ENCODE results near the gene P2RY14.

The P2RY14 gene

DNA sequence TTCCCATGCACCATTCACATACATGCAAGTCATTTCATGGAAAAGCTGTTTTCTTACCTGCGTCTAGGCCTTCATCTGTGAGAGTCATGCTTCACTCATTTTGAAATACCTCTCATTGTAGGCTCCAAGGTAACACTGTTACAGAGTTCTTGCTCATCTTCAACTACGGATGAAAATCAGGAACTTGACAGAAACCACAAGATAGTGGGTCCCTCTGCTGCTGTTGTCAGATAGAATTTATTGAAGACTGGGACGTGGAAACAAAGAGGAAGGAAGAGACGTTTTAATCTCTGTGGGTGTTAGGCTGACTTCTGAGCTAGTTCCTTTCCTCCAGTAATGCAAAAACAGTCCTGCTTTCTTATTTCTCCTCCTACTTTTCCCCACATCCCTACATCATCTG lies at the start of gene P2RY14:
TSS of gene P2RY14 (minus strand) at position 313 of the 400 bp plus-strand sequence. CDS start 64,226 bp downstream, outside the sequence.
- no peak for DNase-seq (ENCODE audit: low read depth)
- no peak within 1 kb of the TSS for H3K4me3 ChIP-seq (ENCODE audit: low read depth, low read length)

DNA sequence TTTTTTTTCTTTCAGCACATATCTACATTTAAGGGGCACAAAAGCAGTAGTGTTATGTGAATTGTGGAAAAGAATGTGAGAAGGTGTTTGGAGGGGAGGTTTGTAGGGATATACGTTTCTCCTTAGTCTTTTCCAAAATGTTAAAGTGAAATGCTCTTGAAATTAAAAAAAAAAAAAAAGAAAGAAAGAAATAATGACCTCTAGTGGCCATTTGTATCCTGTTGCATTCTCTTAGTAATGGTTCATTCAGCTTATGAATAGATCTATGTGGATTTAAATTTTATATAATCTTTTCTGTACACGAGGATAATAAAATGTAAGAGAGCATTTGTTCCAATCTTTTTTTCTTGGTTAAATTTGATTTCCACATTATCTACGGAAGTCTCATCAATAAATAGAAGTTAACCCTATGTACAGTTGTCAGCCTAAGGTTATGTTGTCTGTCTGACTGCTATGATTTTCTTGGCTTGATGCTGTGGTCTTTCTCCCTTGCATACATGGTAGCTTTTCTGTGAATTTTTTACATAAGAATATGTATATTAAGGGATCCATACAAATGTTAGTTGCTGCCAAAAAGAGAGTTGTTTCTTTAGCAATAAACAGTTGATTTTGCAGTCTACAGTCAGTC lies 49.3 kb upstream of the P2RY14 start:
- DNase-seq (ENCODE audit: low read depth): no peak
- H3K4me3 ChIP-seq (ENCODE audit: low read depth, low read length): no peak overlapping the region

DNA sequence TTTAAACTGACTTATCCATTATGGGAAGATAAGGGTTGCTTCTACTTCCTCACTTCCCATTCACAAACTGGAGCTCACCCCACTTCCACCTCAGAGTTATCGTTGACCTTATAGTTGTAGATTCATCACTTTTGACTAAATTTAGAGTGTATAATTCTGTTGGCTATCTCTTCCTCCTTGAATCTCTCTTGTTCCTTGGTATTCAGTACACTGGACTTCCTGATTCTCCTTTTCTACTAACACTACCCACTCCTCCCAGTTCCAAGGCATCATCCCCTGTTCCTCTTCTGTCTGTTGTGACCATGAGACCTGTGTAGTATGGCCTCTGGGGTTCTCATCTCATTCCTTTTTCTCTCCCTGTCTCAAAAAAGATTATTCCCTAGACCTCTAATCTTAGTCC lies 44.2 kb upstream of the P2RY14 start:
- no peak for DNase-seq (ENCODE audit: low read depth)
- no peak overlapping the region for H3K4me3 ChIP-seq (ENCODE audit: low read depth, low read length)

DNA sequence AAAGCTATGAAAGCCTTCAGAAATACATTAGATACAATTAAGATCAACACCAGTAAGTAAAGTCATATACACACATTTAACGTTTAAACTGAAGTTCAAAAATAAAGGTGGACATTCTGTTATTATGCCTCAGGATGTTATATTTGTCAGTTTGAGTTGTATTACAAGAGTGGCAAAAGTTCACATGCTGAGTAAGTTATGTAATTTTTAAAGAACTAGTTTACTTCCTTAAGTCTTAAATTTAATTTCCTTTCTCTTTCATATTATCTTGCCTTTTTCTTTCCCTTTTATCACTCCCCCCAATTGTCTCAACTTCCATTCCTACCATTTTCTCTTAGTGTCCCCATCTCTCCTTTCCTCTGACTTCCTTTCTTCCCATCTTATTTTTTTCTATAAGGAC lies 43.2 kb upstream of the P2RY14 start:
- no peak overlapping the region for H3K4me3 ChIP-seq (ENCODE audit: low read depth, low read length)
- no peak for DNase-seq (ENCODE audit: low read depth)

DNA sequence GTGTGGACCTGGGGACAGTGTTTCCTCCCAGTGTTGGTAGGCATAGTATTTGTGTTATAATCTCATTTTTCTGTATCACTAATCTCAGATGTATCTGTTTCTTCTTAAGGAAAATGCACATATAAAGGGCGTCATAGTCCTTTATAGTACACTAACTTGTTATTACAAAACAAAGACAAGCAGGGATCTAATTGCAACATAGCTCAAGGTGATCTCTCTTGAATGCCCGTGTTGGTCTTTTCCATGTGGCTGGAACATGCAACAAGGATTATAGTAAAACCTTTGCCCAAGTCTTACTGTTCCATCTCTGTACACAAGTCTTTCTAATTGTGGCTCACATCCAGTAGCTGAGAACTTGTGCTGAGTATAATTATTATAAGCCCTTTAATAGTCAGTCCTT lies 41.8 kb upstream of the P2RY14 start:
- DNase-seq (ENCODE audit: low read depth): no peak
- H3K4me3 ChIP-seq (ENCODE audit: low read depth, low read length): no peak overlapping the region

DNA sequence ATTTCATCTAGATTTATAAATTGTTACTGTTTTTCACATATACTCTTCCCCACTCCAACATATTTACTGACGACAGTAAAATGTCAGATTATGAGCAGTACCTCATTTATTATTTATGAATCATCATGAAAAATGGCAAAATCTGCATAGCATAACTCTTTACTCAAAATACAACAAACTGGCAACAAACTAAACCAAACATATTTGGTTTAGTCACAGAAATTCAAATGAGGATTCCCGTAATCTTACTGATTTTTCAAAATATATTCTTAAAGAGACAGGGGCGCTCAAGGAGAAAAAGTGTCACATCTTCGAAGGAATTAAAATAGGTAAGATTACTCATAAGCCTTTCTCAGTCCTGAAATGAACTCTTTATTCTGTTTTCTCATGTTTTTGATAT lies 41.3 kb upstream of the P2RY14 start:
- H3K4me3 ChIP-seq (ENCODE audit: low read depth, low read length): no peak overlapping the region
- no peak for DNase-seq (ENCODE audit: low read depth)

DNA sequence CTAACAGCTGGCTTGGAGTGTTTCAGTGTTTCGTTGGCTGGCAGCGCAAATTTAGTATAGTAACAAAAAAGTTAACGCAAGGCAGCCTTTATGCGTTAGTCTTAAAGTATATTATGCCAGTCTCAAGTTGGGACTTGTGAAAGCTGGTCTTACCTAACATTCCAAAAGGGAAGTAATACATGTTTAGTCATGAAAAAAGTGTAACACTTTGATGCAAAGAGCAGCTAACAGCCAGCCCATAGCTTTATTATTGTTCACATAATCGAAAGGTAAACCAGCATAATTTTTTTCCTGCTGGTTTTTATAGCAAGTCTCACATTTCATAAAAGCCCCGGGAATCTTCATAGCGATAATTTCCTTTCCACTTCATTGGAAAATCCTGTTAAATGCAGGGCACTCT lies 40.6 kb upstream of the P2RY14 start:
- DNase-seq (ENCODE audit: low read depth): no peak
- no peak overlapping the region for H3K4me3 ChIP-seq (ENCODE audit: low read depth, low read length)

DNA sequence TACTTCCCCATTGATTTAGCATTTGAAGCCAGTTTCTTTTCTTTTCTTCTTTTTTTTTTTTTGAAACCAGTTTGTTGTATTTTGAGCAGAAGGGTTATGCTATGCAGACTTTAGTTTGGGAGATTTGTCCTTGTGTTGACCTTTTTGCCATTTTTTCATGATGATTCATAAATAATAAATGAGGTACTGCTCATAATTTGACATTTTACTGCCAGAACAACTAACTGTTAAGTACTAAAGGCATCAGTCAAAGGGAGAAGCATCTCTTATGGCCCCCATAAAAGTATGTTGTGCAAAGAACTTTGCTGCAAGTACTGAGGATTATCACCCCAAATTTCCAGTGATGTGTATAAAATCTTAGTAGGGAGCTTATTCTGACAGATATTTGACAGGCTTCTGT lies 40.0 kb upstream of the P2RY14 start:
- H3K4me3 ChIP-seq (ENCODE audit: low read depth, low read length): no peak overlapping the region
- no peak for DNase-seq (ENCODE audit: low read depth)

DNA sequence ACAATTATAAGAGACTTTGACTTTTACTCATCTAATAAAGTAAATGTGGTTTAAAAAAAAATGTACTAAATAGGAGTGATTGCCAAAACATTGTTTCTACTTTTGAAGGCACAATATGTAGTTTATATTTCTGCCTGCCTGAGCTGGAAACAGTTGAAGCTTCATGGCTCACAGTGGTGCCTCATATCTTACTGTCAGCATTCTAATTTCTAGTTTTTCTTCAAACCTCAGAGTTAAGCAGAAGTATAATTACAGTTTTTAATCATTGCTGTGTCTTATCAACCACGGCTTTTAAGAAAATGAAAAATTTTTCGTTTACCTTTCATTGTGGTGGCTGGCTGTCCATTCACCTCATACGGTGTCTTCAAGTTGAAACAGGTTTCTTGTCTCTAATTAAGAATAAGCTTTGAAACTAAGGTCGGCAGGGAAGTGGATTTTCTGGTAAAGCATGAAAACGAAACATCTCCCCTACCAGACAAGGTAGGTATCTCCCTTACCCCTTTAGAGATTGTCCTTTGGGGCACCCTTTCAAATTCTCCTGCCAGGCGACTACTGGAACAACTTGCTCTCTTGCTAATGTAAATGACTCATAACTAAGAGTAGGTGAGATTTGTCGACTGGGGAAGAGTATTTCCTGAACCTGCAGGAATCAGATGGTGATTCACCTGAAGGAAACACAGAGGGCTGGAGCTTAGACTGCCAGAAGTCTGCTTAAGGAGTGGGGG lies 38.1 kb upstream of the P2RY14 start, which contains the start of gene GPR87:
TSS of gene GPR87 (minus strand) at position 554 of the 725 bp plus-strand sequence. CDS start 16,720 bp downstream, outside the sequence.
- no peak for DNase-seq (ENCODE audit: low read depth)
- H3K4me3 ChIP-seq (ENCODE audit: low read depth, low read length): no peak within 1 kb of the TSS

DNA sequence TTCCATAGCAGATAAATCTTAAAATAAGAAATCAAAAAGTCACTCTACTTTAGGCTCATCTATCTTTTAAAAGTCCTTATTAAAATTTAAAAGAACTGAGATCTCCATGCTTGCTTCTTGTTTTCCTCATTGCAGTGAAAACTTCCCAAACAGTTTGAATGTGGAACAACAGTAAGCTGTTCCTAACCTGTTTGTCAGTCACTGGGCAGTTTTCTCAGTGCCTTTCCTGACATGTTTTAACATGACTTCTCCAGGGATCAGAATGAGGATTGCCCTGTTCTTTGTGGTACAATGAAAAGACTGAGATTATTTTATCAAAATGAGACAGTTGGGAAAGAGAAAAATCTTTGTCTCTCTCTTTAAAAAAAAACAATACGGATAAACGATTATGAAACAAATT lies 37.5 kb upstream of the P2RY14 start:
- H3K4me3 ChIP-seq (ENCODE audit: low read depth, low read length): no peak overlapping the region
- DNase-seq (ENCODE audit: low read depth): no peak

DNA sequence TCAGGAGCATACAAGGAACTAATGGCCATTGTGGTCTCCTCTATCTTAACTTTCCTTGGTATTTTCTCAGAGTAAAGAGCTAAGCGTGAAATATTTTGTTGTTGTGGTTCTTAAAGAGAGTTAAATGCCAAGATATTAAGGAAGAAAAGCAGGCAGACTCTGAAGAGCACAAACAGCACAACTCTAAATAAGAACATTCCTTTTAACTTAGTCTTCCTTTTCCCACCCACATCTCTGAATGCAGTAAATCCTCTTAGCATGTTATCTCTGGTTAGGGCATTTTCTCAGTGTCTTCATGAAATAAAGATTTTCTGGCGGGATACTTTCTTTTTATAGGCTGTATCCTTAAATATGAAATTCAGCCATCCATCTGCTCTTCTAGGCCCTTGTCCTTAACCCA lies 36.8 kb upstream of the P2RY14 start:
- no peak overlapping the region for H3K4me3 ChIP-seq (ENCODE audit: low read depth, low read length)
- no peak for DNase-seq (ENCODE audit: low read depth)

DNA sequence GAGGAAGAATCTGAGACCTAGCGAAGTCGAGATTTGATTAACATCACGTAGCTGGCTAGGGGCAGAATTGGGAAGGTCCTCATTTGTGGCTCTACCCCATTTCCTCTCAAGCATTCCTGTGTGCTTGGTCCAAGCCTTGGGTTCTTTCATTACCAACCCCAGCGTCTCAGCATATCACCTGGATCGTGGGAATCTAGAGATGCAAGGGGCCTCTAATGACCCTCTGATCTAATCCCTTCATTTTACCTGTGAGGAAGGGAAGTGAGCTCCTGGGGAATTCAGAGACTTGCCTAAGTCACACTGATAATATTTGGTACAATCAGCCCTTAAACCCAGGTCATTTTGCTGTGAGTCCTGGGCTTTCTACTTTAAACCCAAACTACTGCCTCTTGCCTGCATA lies 36.3 kb upstream of the P2RY14 start:
- H3K4me3 ChIP-seq (ENCODE audit: low read depth, low read length): no peak overlapping the region

DNA sequence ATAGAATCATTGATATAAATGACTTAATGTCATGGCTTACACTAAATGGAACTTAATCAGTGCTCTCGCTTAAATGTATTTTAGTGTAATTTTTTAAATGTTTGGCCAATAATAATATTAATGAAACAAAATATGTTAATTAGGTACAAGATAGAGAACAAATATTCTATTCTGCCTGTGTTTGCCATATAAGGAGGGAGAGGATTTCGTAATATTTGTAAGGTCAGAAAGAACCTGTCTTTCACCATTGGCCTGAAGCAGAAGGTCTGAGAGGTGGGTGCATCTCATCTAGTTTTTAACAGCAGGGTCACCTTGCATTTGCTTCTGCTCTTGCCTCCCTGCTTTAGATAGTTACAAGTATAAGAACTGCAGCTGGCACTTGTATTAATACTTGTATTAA lies 35.8 kb upstream of the P2RY14 start:
- DNase-seq (ENCODE audit: low read depth): no peak
- no peak overlapping the region for H3K4me3 ChIP-seq (ENCODE audit: low read depth, low read length)

More for the DNA sequence above, 36.3 kb upstream of the P2RY14 start:
- no peak for DNase-seq (ENCODE audit: low read depth)

DNA sequence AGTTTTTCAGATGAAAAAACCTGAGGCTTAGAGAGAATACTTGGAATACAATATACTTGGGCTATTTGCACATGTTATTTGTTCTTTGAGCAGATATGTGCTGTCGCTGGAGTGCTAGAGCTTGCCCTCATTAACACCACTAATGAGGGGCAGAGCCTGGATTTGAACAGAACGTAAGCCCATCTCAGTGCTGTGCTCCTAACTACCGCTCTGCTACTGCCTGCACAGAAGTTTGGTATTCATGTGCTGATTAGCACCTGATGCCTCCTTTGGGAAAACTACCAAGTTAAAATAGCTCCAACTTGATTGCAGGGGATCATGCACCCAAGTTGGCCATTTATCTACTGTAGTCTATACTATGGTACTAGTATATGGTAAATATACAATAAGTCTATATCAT lies 34.6 kb upstream of the P2RY14 start:
- no peak for DNase-seq (ENCODE audit: low read depth)
- no peak overlapping the region for H3K4me3 ChIP-seq (ENCODE audit: low read depth, low read length)

DNA sequence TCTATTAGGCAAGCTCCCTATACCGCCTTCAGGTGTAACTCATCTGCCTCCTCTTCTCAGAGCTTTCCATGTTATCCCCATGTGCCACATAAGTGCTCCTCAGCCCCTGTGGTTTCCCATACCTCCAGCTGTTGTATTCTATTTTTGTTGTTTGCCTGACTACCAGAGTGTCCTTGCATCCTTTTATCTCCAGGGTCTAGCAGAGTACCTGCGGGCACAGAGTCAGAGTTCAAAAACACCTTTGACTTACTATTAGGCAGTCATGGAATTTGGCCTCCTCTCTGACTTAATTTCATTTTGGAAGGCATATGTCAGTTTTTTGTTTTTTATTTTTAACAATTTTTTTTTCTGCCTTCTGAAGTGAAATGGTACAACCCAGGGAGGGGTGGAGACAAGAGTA lies 31.2 kb upstream of the P2RY14 start:
- H3K4me3 ChIP-seq (ENCODE audit: low read depth, low read length): no peak overlapping the region
- no peak for DNase-seq (ENCODE audit: low read depth)

DNA sequence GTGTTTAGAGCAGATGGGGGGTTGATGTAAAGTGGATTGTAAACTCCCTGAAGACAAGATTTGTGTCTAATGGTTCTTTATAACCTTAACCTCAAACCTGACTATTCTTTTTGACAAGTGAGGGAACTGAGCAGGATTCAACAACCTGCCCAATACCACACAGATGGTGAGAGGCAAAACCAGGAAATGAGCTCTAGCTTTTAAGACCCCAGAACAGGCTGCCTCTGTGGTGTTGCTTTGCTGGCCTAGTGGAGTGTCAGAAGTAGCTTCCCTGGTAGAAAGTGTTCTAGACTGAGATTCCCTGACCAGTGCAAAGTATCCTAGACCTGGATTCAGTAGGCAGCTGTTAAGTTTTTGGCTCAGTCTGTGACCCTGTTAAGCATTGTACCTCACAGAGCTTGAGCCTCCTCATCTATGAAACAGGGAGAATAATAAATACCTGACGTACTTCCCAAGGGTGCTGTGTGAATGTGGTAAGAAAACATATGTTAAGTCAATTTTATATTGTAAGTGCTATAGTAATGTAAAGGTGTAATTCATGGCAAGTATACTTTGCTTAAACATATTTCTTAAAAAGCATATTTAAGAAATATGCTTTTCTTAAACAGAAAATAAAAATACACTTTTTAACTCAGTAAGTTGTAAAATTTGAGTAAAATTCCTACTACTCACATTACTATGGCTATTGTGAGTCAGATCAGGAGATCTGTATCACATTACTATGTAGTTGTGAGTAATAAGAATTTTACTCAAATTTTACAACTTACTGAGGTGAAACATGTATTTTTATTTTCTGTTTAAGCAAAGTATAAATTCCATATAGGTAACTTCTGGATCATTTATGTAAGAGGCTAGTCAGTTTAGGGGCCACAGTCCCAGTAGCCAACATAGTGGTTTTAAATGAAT lies 29.5 kb upstream of the P2RY14 start:
- DNase-seq (ENCODE audit: low read depth): no peak
- no peak overlapping the region for H3K4me3 ChIP-seq (ENCODE audit: low read depth, low read length)

DNA sequence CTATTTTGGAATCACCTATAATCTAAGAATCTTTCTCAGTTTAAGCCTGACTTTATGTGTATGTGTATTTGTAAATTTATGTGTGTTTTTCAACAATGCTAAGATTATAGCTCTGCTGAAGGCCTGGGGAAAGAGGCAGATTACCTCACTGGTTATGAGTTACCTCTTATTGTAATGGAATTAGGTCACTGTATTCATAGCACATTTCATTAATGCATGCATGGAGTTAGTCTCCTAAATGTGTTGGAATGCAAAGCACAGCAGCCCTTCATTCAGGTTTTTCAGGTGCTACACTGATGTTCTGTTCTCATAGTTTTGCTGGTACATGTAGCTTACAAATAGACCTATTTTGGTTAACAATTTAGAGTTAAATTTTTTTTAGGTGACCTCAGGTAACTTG lies 28.8 kb upstream of the P2RY14 start:
- no peak overlapping the region for H3K4me3 ChIP-seq (ENCODE audit: low read depth, low read length)
- DNase-seq (ENCODE audit: low read depth): no peak

DNA sequence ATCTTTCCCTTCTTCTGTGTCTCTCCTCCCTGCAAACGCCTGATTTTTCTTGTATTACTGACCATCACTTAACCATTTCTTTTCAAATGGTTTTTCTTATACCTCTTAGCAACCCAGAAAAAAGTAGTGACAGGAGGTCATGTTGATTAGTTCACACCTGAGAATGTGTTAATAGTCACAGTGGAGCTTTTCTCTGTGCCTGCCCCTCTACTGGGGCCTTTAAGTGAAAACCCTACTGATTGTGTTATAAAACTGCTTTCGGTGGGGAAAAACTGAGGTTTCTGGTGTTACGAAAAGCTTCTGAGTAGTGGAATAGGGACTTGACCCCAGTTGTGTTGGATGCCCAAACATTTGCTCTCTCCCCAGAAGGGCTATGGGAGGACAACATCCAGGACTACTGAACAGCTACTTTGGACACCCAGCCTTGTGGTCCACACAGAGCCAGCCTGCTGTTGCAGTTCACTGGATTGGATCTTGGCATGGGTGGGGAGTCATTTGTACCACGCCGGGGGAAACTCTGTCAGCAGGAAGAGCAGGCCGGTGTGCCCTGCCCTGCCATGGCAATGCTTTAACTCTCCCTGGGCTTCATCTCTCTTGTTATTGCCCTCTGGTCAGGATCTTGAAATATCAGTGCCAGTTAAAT lies 27.9 kb upstream of the P2RY14 start:
- DNase-seq (ENCODE audit: low read depth): no peak
- no peak overlapping the region for H3K4me3 ChIP-seq (ENCODE audit: low read depth, low read length)

DNA sequence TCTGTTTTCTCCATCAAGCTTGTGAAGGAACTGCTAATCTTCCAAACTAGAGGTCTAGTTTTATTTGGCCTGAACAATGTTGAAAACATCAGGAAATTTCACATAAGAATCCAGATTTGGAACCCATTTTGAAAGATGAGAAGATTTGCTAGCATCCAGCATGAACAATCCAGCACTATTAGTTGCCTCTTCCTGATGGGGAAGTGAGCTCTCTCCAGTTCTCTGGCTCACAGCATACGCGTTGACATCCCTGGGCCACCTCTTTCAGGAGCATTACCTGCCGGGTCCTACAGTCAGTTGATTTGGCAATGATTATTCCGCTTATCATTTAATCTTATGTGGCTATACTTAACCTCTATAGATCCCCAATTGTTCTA lies 27.4 kb upstream of the P2RY14 start:
- no peak overlapping the region for H3K4me3 ChIP-seq (ENCODE audit: low read depth, low read length)
- no peak for DNase-seq (ENCODE audit: low read depth)

Measured in skeletal muscle cell (primary cell).